SK-N-SH (cell line): Measurements from ENCODE around the gene BDNF. TPM values are rescaled to one million over a fixed set of nuclear protein-coding genes. Genes with fewer than 3 reads are reported as not detected.

Experiments used
- CTCF ChIA-PET: fragments of 300-600, 350-600 bp; formaldehyde crosslinking; extraction: SDS; loops from one replicate; lab custom pipeline; 2021; lab: Yijun Ruan, JAX
- POLR2A ChIA-PET: fragments of 350-600 bp; sonication (Branson Sonifier 250); formaldehyde crosslinking; extraction: SDS; loops from one replicate; lab custom pipeline; 2020; ENCODE audit warnings: antibody characterized with exemption, inconsistent platforms; lab: Yijun Ruan, JAX
- DNase-seq: peaks from one replicate; pipeline ENCODE4 v3.0.0; 2012
- H2AFZ ChIP-seq: fragments of 200-600 bp; sonication (generic); 2 replicates; pipeline ENCODE4 v1.8.1; 2016; ENCODE audit warnings: antibody characterized with exemption, mild to moderate bottlenecking, low read depth
- H3F3A ChIP-seq: fragments of 200-600 bp; sonication (generic); replicated peaks from 2 replicates; pipeline ENCODE3; 2016; ENCODE audit warnings: antibody characterized with exemption, mild to moderate bottlenecking; ENCODE audit not compliant: insufficient read depth
- H3K27ac ChIP-seq, 2 experiments: fragments of 200-500 bp in 1 of 2; fragments of 200-600 bp in 1 of 2; sonication (Bioruptor generic) in 1 of 2; sonication (generic), shearing (Covaris generic) in 1 of 2; 2 replicates each; pipeline versions ENCODE4 v1.5.1 to v1.6.1; 2014 to 2016; ENCODE audit warnings: low read depth in 2 of 2, inconsistent platforms in 1 of 2, low read length in 1 of 2, mild to moderate bottlenecking in 1 of 2, mixed read lengths in 1 of 2
- H3K27me3 ChIP-seq: fragments of 200-600 bp; sonication (generic), shearing (Covaris generic); 2 replicates; pipeline ENCODE4 v1.6.1; 2016; ENCODE audit warnings: mixed run types; ENCODE audit not compliant: insufficient read depth
- H3K36me3 ChIP-seq, 2 experiments: fragments of 200-500 bp in 1 of 2; fragments of 200-600 bp in 1 of 2; sonication (Bioruptor generic) in 1 of 2; sonication (generic) in 1 of 2; replicated peaks in 1 of 2; 2 replicates each; pipeline versions ENCODE3 to v1.5.1; 2014 to 2016; ENCODE audit warnings: low read length in 1 of 2, mild to moderate bottlenecking in 1 of 2; ENCODE audit not compliant: insufficient read depth in 2 of 2, control insufficient read depth in 1 of 2
- H3K4me1 ChIP-seq, 2 experiments: fragments of 200-500 bp in 1 of 2; fragments of 200-600 bp in 1 of 2; sonication (Bioruptor generic) in 1 of 2; sonication (generic), shearing (Covaris generic) in 1 of 2; 2 replicates each; pipeline versions ENCODE4 v1.5.1 to v1.6.1; 2014 to 2016; ENCODE audit warnings: low read depth in 1 of 2, low read length in 1 of 2, mixed run types in 1 of 2; ENCODE audit not compliant: insufficient read depth in 2 of 2, control insufficient read depth in 1 of 2
- H3K4me2 ChIP-seq: fragments of 200-600 bp; sonication (generic), shearing (Covaris generic); 2 replicates; pipeline ENCODE4 v1.6.1; 2017; ENCODE audit warnings: mixed run types
- H3K4me3 ChIP-seq, 2 experiments: fragments of 200-500 bp in 1 of 2; fragments of 200-600 bp in 1 of 2; sonication (Bioruptor generic) in 1 of 2; sonication (generic), shearing (Covaris generic) in 1 of 2; 2 replicates each; pipeline versions ENCODE4 v1.5.1 to v1.8.1; 2014 to 2016; ENCODE audit warnings: low read depth in 2 of 2, inconsistent platforms in 1 of 2, low read length in 1 of 2, mild to moderate bottlenecking in 1 of 2, mixed read lengths in 1 of 2, moderate library complexity in 1 of 2
- H3K79me2 ChIP-seq: fragments of 200-600 bp; sonication (generic); 2 replicates; pipeline ENCODE4 v1.8.1; 2017; ENCODE audit warnings: mild to moderate bottlenecking; ENCODE audit not compliant: insufficient read depth
- H3K9ac ChIP-seq: fragments of 200-600 bp; sonication (generic); 2 replicates; pipeline ENCODE4 v1.6.1; 2017; ENCODE audit warnings: mixed run types
- H3K9me2 ChIP-seq: fragments of 200-600 bp; sonication (generic); 2 replicates; pipeline ENCODE4 v1.6.1; 2017; ENCODE audit warnings: mixed run types
- H3K9me3 ChIP-seq: fragments of 200-600 bp; sonication (generic); 2 replicates; pipeline ENCODE4 v1.6.1; 2017; ENCODE audit warnings: mixed run types, mild to moderate bottlenecking, moderate library complexity
- H4K20me1 ChIP-seq: fragments of 200-600 bp; sonication (generic); 2 replicates; pipeline ENCODE4 v1.6.1; 2017; ENCODE audit warnings: mild to moderate bottlenecking, mixed run types; ENCODE audit not compliant: insufficient read depth
- FOSL2 ChIP-seq: IDR thresholded peaks from 2 replicates; pipeline ENCODE4 v1.4.0; 2012; ENCODE audit warnings: low read depth, mild to moderate bottlenecking, moderate library complexity, borderline replicate concordance
- FOXM1 ChIP-seq: IDR thresholded peaks from 2 replicates; pipeline ENCODE4 v1.4.0; 2012; ENCODE audit warnings: low read depth, mild to moderate bottlenecking
- GATA2 ChIP-seq: sonication (generic); formaldehyde crosslinking; IDR thresholded peaks from 2 replicates; pipeline ENCODE4 v1.5.0; 2020; ENCODE audit warnings: mild to moderate bottlenecking, missing genetic modification reagents
- MXI1 ChIP-seq: IDR thresholded peaks from 2 replicates; pipeline ENCODE4 v1.6.1; 2012; ENCODE audit warnings: mild to moderate bottlenecking, low read depth, low read length, improper control_type of control experiment
- NFIC ChIP-seq: IDR thresholded peaks from 2 replicates; pipeline ENCODE4 v1.4.0; 2012; ENCODE audit warnings: borderline replicate concordance
- RAD21 ChIP-seq: IDR thresholded peaks from 2 replicates; pipeline ENCODE4 v1.6.1; 2012; ENCODE audit warnings: mild to moderate bottlenecking, low read length
- REST ChIP-seq: IDR thresholded peaks from 2 replicates; pipeline ENCODE4 v1.6.1; 2012; ENCODE audit warnings: mild to moderate bottlenecking, low read depth, low read length, moderate library complexity
- RXRA ChIP-seq: IDR thresholded peaks from 2 replicates; pipeline ENCODE4 v1.4.0; 2012; ENCODE audit warnings: low read depth, mild to moderate bottlenecking, borderline replicate concordance
- SIN3A ChIP-seq: IDR thresholded peaks from 2 replicates; pipeline ENCODE4 v1.6.1; 2012; ENCODE audit warnings: low read depth, mild to moderate bottlenecking, low read length, moderate library complexity, borderline replicate concordance
- SMC3 ChIP-seq: IDR thresholded peaks from 2 replicates; pipeline ENCODE4 v1.6.1; 2012; ENCODE audit warnings: low read depth, low read length, improper control_type of control experiment
- TCF12 ChIP-seq: IDR thresholded peaks from 2 replicates; pipeline ENCODE4 v1.4.0; 2012
- USF1 ChIP-seq: IDR thresholded peaks from 2 replicates; pipeline ENCODE4 v1.4.0; 2012; ENCODE audit warnings: low read depth, borderline replicate concordance
- ZBTB33 ChIP-seq: IDR thresholded peaks from 2 replicates; pipeline ENCODE4 v1.4.0; 2012; ENCODE audit warnings: low read depth, borderline replicate concordance
- WGBS: methylation state at CpG from one replicate; pipeline ENCODE4 v1.1.6; 2017; ENCODE audit warnings: low lambda C conversion rate; 5-methylcytosine and 5-hydroxymethylcytosine counted together
- polyA plus RNA-seq, 3 experiments: library from polyadenylated mRNA; depleted of rRNA; stranded (reverse); fragments of >200 nt; gene quantifications; 2 replicates each; pipeline ENCODE4 v1.2.3, GENCODE V29; 2012

Gene BDNF
- polyA plus RNA-seq, 1 of the 3 experiments (the other 2 are of a cell fraction) = 21.3 TPM

GRCh38 chr11:27702811-27703210, 2.6 kb upstream of the BDNF start:
- TF ChIP-seq FOXM1 (no peak), REST (no peak), RXRA (no peak), SMC3 (no peak), FOSL2 (no peak), GATA2 (CRISPR knock-in tag) (no peak), TCF12 (no peak), NFIC (no peak), SIN3A (no peak), ZBTB33 (no peak), MXI1 (no peak), RAD21 (no peak), USF1 (no peak)
- Histone ChIP-seq H3K4me3 (no peak overlapping the region), H3F3A (peaks cover 26% of the 10 kb centered on the region), H2AFZ (no peak overlapping the region), H3K9me3 (no peaks in the 10 kb centered on the region), H4K20me1 (peaks cover 7% of the 10 kb centered on the region), H3K27ac (no peak overlapping the region), H3K9ac (no peak overlapping the region), H3K9me2 (no peaks in the 10 kb centered on the region), H3K36me3 (no peaks in the 10 kb centered on the region), H3K27me3 (no peaks in the 10 kb centered on the region), H3K79me2 (peaks cover 27% of the 10 kb centered on the region), H3K4me2 (no peak overlapping the region), H3K4me1 (peaks cover 0 to 21% of the 10 kb centered on the region in 2 experiments; a peak in 1 of 4 replicates)
- WGBS = 90% methylated on average over 6 of the region's 6 CpGs
- ChIA-PET CTCF (interaction anchor here (0.6 to 9.2 kb wide), 5 partner anchors 19 to 1627 kb away, joined by 3 to 243 read pairs (median 3); no protein-coding TSS in a partner anchor), POLR2A (no interaction called here)
- no peak for DNase-seq
